Epidermal melanocyte (primary cell): ENCODE measurements around the gene NLRX1.
"Not testable (repeated sequence)": the region's sequence is repeated elsewhere in the genome, so short reads cannot be mapped to it uniquely, and the experiment has no call there.

Source experiments
- DNase-seq: peaks from one replicate; pipeline ENCODE4 v3.0.0; 2011; ENCODE audit warnings: low spot score; ENCODE audit not compliant: insufficient read length

NLRX1 gene

DNA sequence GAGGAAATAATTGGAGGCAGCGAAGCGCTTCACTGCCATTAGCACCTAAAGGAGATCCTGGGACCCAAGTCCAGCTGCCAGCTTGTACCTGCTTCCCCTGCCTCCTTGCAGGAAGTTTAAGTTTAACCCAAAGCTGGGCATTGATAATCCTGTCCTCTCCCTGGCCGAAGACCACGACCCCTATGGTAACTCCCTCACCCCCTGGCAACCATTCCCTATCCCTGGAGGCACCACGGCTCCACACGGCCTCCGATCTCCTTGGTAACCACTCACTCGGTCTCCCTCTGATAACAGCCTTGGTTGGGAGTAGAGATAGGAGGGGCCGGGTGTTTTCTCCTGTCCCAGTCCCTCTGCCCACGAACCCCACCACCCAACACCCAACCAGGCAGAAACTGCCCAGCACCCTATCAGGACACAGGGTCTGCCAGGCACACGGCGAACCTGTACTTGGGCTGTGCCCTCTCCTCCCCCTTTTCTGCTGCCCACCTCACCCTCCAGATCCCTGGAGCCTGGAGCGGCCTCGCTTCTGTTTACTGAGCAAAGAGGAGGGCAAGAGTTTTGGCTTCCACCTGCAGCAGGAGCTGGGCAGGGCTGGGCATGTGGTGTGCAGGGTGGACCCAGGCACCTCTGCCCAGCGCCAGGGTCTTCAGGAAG is 17.6 kb downstream of the NLRX1 start:
- no peak for DNase-seq

DNA sequence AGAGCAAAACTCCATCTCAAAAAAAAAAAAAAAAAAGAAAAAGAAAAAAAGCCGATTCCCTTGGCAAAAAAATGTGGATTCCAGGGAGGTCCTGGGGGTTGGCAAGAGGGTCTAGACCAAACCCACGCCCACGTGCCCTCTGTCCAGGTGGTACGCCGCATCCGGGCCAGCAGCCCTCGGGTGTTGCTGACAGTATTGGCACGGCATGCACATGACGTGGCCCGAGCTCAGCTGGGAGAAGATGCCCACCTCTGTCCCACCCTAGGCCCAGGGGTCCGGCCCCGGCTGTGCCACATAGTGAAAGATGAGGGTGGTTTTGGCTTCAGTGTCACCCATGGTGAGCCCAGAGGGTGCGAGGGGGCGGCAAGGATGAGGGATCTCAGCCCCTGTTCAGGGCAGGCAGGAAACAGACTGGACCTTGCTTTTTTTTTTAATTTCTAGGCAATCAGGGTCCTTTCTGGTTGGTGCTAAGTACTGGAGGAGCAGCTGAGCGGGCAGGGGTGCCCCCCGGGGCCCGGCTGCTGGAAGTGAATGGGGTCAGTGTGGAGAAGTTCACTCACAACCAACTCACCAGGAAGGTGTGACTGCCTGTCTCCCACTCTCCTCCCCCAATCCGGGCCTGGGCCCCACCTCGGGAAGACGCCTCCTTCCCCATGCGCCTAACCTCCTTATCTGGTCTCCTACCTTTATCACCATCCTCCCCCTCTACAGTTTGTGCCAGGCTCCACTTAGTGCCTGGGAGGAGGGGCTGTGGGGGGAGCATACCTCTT is 18.8 kb downstream of the NLRX1 start:
- no peak for DNase-seq

DNA sequence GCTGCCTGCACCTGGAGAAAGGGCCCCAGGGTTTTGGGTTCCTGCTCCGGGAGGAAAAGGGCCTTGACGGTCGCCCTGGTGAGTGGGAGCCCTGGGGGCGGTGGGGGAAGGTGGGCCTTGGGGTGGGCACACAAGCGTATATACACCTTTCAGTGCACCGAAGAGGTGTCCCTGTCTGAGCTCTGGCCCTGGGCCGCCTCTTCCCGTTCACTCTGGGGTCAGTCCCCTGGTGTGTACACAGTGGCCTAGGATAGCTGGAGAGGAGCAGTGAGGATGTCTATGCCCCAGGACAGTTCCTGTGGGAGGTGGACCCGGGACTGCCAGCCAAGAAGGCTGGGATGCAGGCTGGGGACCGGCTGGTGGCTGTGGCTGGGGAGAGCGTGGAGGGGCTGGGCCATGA is 19.5 kb downstream of the NLRX1 start:
- no peak for DNase-seq

DNA sequence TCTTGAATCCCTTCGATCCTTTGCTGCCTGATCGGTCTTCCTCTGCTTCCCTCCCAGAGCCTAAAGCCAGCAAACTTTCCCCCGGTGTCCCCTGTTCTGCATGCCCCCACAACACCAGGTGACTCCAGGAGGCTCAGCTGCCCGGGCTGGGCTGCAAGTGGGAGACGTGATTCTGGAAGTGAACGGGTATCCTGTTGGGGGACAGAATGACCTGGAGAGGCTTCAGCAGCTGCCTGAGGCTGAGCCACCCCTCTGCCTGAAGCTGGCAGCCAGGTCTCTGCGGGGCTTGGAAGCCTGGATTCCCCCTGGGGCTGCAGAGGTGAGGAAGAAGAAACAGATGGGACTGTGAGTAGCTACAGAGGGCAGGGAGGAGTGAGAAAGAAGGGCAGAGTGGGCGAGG is 20.4 kb downstream of the NLRX1 start:
- DNase-seq = no peak

DNA sequence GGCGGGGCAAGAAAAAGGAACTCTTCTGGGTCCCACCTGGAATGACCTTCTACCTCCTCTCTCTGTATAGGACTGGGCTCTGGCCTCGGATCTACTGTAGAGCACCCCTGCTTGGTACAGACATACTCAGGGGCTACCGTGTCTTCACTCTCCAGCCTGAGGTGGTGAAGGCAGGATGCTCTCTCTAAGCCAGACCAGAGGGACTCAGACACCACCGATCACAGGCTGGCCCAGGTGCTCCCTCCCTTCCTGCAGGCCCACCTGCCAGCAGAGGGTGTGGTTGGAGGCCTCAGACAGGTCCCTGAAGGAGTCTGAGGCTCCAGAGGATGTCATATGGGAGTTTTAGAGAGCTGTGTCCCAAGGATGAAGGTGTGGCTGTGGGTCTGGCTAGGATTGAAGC is 20.9 kb downstream of the NLRX1 start:
- no peak for DNase-seq

DNA sequence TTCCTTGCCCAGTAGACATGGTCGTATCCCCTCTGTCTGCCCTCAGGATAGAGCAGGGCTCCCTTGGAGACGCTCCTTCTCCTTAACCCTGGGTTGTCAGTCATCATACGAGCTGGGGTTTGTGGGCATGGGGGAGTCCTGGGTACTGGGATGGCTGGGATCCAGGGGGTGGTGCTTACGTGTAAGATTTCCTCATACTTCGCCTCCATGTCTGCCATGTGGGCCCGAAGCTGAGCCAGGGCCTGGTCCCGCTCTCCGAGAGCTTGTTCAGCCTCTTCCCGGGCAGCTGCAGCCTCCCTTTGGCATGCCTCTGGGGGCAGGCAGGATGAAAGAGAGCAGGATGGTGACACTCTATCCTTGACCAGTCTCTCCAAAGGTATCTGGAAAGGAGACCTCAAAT is 22.0 kb downstream of the NLRX1 start:
- no peak for DNase-seq

DNA sequence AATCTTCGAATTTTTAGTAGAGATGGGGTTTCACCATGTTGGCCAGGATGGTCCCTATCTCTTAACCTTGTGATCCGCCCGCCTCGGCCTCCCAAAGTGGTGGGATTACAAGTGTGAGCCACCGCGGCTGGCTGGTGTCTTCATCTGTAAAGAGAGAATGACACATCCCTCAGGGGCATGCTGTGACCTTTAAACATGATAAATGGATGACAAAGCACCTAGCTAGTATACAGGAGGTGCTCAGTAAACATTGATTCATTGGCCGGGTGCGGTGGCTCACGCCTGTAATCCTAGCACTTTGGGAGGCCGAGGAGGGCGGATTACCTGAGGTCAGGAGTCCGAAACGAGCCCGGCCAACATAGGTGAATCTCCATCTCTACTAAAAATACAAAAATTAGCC is 22.7 kb downstream of the NLRX1 start:
- not testable (repeated sequence) for DNase-seq

DNA sequence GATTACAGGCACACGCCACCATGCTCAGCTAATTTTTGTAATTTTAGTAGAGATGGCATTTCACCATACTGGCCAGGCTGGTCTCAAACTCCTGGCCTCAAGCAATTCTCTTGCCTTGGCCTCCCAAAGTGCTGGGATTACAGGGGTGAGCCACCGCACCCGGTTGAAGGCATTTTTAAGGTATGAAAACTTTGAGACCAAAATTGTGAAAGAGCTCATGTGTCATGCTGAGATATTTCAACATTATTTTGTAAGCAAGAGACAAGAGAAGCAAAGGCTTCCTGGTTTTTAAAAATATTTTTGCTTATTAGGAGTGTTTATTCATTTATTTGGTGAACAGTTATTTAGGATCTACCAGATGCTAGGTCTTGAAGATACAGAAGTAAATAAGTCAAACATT is 23.6 kb downstream of the NLRX1 start:
- DNase-seq = no peak

DNA sequence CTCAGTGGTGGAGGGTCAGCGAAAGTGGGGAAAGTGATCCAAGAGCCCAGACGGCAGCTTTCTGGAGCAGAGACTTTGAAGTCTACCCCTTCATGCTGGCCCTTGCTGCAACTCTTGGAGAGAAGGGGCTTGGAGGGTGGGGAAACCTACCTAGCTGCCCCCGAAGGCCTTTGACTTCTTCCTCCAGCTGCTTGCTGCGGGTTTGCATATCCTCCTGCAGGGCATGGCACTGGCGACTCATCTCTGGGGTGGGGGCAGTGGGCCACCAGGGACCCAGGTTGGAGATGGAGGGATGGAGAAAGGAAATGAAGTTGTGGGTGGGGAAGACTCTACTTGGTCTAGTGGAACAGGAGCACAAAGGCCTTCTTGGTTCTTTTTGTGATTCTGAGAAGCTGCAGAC is 24.5 kb downstream of the NLRX1 start:
- no peak for DNase-seq

DNA sequence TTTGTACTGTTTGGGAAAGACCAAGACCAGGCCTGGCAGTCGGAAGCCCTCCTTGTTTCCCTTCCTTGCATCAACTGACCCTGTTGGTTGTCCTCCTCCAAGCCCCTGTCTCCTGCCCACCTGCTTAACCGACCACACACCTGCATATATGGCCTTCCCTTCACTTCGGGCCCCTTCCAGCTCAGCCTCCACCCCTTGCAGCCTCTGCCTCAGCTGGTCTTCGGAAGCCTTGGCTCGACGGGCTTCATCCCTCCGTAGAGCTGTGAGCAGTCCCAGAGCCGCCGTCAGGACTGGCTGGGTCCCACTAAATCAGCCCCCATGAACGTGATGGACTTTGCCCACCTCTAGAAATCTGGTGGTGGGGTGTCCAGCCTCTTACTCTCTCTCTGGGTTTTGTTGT is 25.1 kb downstream of the NLRX1 start:
- no peak for DNase-seq

DNA sequence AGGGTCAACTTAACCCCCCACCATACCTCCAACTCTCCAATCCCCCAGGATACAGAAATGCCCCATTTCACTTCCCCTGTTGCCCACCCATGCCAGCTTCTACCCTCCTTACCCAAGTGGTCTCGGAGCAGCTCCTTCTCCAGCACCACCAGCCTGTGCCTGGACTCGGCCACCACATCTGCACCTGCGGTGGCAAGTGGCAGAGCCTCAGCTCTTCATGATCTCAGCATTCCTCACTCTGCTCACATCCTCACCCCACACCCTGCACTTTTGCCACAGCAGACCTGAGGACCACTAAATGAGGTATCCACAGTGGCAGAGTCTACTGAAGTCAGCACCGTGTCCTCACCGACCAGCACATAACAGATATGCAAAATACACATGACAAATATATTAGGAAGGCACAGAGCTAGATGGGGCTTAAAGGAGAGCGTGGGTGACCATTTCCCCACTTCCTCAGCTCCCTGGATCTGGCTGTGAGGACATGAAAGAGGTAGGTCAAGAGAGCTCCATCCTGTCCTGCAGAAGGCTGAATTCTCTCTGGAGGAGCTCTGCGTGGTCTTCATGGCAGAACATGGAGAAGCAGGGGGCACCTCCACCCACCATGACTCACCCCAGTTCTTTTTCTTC is 26.4 kb downstream of the NLRX1 start:
- no peak for DNase-seq

DNA sequence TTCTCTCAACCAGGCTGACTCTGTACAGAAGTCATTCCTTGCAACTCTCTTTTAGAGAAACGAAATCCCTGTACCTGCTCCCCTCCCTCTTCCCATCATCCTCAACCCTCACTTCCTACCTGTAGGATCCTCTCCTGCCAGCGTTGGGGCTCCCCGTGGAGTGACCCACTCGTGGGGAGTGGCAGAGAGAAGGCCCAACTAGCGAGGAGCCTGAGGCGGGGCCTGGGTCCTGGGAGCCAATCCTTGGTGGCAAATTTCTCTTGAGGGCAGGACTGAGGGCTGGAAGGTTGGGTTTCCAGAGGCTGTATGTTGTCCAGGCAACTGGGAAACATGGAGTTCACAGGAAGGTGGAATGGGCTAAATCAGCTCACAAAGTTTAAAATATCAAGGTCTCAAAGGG is 27.2 kb downstream of the NLRX1 start:
- peak; percentile 82 for DNase-seq

DNA sequence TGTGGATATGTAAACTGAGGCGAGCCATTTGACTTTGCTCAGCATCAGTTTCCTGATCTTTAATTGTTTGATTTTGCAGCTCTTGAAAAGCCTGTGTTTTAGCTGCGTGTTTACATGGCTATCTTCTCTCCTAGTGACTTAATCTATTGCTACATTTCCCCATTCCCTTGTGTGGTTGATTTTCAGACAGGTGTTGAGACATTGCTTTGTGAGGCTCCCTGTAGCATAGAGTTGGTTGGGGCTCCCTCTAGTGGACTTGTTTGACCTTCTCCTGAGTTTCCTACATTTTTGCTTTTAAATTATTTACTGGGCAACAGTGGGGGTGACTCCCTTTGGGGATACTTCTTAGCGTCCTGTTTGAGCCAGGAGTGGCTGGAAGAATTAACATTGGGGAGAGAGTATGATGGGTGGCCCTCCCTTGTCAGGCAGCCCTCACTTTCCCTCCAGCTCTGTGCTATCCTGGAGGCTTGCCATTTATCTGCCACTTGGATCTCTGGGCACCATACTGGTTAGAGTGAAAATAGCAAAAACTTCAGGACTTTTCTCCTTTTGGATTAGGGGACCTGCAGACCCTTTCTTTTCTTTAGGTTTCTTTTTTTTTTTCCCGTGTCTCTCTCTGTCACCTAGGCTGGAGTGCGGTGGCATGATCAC is 28.4 kb downstream of the NLRX1 start:
- DNase-seq = peak; percentile 82

DNA sequence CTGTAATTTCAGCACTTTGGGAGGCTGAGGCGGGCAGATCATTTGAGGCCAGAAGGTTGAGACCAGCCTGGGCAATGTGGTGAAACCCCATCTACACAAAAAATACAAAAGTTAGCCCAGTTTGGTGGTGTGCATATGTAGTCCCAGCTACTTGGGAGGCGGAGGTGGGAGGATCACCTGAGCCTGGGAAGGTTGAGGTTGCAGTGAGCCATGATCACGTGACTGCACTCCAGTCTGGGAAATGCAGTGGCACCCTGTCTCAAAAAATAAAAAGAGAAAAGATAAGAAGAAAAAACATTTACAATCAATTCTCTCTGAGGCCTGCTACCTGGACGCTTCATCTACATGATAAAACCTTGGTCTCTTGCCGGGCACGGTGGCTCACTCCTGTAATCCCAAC is 30.4 kb downstream of the NLRX1 start:
- no peak for DNase-seq

DNA sequence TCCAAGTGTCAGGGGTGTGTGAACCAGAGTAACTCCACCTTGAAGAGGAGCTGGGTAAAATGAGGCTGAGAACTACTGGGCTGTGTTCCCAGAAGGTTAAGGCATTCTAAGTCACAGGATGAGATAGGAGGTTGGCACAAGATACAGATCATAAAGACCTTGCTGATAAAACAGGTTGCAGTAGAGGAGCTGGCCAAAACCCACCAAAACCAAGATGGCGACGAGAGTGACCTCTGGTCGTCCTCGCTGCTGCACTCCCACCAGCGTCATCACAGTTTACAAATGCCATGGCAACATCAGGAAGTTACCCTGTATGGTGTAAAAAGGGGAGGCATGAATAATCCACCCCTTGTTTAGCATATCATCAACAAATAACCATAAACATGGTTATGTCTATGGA is 32.7 kb downstream of the NLRX1 start:
- DNase-seq = not testable (repeated sequence)

DNA sequence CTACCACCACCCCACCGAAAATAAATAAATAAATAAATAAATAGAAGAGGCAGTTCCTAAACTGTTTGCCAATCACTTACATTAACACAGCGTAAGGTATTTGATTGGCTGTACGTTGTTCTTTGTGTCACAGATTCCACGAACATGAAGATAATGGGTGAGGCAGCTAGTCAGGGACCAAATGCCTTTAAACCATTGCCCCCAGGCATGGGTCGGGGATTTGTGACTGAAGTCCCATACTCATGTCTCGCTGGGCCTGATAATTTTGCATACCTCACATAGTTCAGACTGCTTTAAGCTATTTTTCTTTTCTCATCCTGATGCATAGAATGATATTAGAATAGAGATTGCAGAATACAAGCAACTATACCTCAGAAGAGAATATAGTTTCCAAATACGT is 34.0 kb downstream of the NLRX1 start:
- no peak for DNase-seq

DNA sequence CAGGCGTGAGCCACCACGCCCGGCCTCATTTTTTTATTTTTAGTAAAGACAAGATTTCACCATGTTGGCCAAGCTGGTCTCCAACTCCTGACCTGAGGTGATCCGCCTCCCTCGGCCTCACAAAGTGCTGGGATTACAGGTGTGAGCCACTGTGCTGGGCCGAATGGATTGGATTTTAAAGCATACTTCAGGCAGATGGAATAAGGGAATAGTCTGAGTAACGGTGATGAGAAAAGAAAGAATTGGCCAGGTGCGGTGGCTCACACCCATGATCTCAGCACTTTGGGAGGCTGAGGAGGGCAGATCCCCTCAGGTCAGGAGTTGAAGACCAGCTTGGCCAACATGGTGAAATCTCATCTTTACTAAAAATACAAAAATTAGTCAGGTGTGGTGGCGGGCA is 35.5 kb downstream of the NLRX1 start:
- no peak for DNase-seq

DNA sequence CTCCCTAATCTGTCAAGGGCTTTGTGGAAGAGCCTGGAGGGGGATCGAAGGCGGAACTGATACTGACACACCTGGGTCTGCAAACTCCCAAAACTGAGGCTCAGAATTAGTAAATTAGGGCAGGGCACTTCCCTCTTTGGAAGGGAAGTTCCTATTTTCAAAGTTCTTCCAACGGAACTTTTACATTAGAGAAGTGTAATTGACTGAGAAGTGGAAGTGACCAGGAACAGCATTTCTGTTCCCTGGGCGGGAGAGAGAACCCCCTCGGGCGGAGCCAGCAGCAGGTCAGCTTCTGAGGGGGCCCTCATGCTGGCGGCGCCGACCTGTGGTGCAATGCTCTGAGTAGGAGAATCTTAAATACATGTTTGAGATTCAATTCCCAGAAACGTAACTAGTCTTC is 36.6 kb downstream of the NLRX1 start:
- no peak for DNase-seq

DNA sequence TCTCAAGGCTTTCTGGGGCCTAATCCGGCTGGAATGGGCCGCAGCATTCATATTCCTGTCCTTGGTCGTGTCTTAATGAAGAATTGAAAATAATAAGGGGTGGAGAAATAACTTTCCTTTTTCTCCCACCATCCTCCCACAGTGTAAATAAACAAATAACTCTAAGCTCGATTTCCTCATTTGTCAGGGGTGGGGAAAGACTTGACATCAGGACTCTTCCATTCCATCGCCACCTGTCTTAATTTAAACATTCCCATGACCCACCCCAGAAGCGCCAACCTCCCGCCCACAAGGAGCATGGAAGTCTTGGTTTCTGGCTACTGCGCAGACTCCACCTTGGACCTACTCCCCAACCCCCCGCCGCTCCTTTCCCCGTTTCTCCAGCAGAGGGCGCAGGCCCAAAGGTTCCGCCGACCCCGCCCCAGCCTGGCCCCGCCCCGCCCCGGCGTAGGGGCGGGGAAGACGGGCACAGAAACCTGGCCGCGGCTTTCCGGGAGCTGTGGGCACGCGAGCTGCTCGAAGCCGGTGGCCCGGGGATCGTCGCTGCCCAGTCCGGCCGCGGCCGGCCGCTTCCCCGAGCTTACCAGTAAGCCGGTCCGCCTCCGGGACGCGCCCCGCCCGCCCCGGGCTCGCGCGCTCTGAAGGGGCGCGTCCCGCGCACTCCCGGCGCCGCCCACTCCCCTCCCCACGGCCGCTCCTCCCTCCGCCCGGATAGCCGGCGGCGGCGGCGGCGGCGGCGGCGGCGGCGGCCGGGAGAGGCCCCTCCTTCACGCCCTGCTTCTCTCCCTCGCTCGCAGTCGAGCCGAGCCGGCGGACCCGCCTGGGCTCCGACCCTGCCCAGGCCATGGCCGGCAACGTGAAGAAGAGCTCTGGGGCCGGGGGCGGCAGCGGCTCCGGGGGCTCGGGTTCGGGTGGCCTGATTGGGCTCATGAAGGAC is 37.3 kb downstream of the NLRX1 start, which contains the start of gene CBL:
CBL (plus strand) TSS at position 766 of the 937 bp plus-strand sequence; CDS start at position 845, 79 bp downstream.
- DNase-seq = peak; percentile 96

DNA sequence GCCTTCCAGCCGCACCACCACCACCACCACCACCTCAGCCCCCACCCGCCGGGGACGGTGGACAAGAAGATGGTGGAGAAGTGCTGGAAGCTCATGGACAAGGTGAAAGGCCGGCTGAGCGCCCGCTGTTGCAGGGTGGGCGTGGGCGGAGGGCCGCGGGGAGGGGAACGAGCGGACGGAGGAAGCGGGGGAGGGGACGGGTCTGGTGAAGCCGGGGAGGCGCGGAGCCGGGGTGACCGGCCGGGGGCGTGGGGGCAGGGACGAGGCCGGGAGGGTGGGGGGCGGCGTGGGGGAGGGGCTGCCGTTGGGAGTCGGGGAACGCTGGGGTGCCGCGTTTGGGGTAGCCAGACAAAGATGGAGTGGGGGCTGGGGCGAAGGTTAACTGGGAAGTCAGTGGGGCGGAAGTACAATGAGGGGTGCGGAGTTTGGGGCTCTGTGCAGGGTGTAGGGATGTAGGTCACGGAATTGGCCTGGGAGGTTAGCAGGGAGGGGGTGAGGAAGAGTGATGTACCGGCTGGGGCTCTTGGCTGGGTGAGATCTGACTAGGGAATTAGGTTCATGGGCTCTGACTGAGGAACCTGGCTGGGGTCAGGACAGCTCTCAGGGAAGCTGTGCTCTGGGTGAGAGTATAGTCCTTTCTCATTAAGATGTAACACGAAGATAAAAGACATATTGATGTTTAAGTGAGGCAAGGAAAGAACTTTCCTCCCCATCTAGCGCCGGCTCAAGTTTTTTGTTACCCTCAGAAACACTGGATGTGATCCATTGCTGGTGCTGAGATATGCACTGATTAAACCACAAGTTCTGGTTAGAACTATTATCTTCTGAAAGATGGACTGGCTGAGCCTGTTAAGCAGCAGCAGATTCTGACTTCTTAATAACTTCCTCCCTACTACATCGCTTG is 38.2 kb downstream of the NLRX1 start:
- no peak for DNase-seq
